GM23338 (cell line): ENCODE measurements around the gene QPCTL.

Source experiments
- CREB1 ChIP-seq: fragments of 250-450 bp; sonication (Bioruptor Pico); IDR thresholded peaks from 2 replicates; pipeline ENCODE4 v1.5.0; 2020; ENCODE audit warnings: low read depth, mild to moderate bottlenecking, moderate library complexity
- EZH2 ChIP-seq: fragments of 200-600 bp; sonication (generic); IDR thresholded peaks from one replicate; pipeline ENCODE4 v1.8.0; 2017; ENCODE audit warnings: antibody characterized with exemption, mild to moderate bottlenecking, low read depth; ENCODE audit not compliant: unreplicated experiment
- EZH2phosphoT487 ChIP-seq: fragments of 200-600 bp; sonication (generic); IDR thresholded peaks from one replicate; pipeline ENCODE4 v1.8.1; 2018; ENCODE audit warnings: antibody characterized with exemption; ENCODE audit not compliant: unreplicated experiment
- JUNB ChIP-seq: IDR thresholded peaks from one replicate; pipeline ENCODE4 v1.6.1; 2016; ENCODE audit warnings: antibody characterized with exemption; ENCODE audit not compliant: unreplicated experiment
- NANOG ChIP-seq: IDR thresholded peaks from 2 replicates; pipeline ENCODE4 v1.6.1; 2016; ENCODE audit warnings: antibody characterized with exemption, borderline replicate concordance
- POLR2AphosphoS5 ChIP-seq: IDR thresholded peaks from 2 replicates; pipeline ENCODE4 v1.6.1; 2016; ENCODE audit warnings: antibody characterized with exemption, low read depth
- REST ChIP-seq: IDR thresholded peaks from one replicate; pipeline ENCODE4 v1.6.1; 2018; ENCODE audit warnings: antibody characterized with exemption; ENCODE audit not compliant: unreplicated experiment
- STAT1 ChIP-seq: IDR thresholded peaks from one replicate; pipeline ENCODE4 v1.6.1; 2016; ENCODE audit warnings: antibody characterized with exemption; ENCODE audit not compliant: unreplicated experiment
- TF ChIP-seq, protein P1 (sequence below), 2 experiments: fragments of 200-600 bp in 1 of 2; sonication (generic) in 1 of 2; conservative IDR thresholded peaks; 2 replicates each; pipeline versions ENCODE4 v1.5.1 to v1.6.1; 2016 to 2017; ENCODE audit warnings: antibody characterized with exemption in 2 of 2, low read depth in 2 of 2, mild to moderate bottlenecking in 2 of 2, moderate library complexity in 1 of 2
- TF ChIP-seq, protein P2 (sequence below): IDR thresholded peaks from 2 replicates; pipeline ENCODE4 v1.6.1; 2016; ENCODE audit warnings: antibody characterized with exemption

DNA sequence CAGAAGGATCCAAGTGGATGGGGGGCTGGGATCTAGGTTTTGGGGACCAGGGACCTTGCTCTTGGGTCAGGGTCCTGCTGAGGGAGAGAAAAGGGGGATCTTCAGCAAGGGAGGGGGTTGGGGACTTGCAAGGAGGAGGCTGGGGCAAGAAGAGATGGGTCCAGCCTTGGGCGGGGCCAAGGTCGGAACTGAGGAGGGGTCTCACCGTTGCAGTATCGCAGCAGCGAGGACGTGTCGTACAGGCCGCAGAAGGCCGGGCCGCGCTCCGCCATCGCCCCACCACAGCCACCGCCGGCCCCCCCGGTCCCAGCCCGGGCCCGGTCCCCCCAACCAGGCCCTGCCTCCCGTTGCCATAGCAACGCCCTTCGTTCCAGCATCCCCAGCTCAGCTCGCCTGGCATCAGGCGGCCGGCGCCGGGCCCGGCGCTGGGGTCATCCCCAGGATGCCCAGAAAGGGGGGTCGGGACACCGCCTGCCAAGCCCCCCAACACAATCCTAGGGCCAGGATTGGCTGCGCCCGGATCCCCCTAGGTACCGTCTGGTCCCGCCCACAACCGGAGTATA, 47.3 kb upstream of the QPCTL start:
- TF ChIP-seq, protein P1, sequence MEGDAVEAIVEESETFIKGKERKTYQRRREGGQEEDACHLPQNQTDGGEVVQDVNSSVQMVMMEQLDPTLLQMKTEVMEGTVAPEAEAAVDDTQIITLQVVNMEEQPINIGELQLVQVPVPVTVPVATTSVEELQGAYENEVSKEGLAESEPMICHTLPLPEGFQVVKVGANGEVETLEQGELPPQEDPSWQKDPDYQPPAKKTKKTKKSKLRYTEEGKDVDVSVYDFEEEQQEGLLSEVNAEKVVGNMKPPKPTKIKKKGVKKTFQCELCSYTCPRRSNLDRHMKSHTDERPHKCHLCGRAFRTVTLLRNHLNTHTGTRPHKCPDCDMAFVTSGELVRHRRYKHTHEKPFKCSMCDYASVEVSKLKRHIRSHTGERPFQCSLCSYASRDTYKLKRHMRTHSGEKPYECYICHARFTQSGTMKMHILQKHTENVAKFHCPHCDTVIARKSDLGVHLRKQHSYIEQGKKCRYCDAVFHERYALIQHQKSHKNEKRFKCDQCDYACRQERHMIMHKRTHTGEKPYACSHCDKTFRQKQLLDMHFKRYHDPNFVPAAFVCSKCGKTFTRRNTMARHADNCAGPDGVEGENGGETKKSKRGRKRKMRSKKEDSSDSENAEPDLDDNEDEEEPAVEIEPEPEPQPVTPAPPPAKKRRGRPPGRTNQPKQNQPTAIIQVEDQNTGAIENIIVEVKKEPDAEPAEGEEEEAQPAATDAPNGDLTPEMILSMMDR (conservative IDR thresholded peaks at IDR 0.05; ENCODE audit: low read depth in 2 of 2) = no peak
- TF ChIP-seq POLR2AphosphoS5 = no peak
- TF ChIP-seq JUNB = no peak
- TF ChIP-seq STAT1 = no peak
- TF ChIP-seq REST = no peak
- no peak for TF ChIP-seq EZH2
- TF ChIP-seq, protein P2, sequence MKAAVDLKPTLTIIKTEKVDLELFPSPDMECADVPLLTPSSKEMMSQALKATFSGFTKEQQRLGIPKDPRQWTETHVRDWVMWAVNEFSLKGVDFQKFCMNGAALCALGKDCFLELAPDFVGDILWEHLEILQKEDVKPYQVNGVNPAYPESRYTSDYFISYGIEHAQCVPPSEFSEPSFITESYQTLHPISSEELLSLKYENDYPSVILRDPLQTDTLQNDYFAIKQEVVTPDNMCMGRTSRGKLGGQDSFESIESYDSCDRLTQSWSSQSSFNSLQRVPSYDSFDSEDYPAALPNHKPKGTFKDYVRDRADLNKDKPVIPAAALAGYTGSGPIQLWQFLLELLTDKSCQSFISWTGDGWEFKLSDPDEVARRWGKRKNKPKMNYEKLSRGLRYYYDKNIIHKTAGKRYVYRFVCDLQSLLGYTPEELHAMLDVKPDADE = no peak
- TF ChIP-seq NANOG = no peak
- no peak for TF ChIP-seq CREB1
- no peak for TF ChIP-seq EZH2phosphoT487
